ENCODE measurements around the gene SF3A2.

The SF3A2 gene

GRCh38 chr19:2254064-2254872, 17.6 kb downstream of the SF3A2 start:
- peak; percentile 64 for TF ChIP-seq CTCF (IDR thresholded peaks at IDR 0.05; ENCODE audit: low read length, missing control alignments)
- H3K4me3 ChIP-seq (replicated peaks; ENCODE audit: low read depth, low read length), result no peak overlapping the region
- peak; percentile 49 for DNase-seq (ENCODE audit: low read depth)

DNA sequence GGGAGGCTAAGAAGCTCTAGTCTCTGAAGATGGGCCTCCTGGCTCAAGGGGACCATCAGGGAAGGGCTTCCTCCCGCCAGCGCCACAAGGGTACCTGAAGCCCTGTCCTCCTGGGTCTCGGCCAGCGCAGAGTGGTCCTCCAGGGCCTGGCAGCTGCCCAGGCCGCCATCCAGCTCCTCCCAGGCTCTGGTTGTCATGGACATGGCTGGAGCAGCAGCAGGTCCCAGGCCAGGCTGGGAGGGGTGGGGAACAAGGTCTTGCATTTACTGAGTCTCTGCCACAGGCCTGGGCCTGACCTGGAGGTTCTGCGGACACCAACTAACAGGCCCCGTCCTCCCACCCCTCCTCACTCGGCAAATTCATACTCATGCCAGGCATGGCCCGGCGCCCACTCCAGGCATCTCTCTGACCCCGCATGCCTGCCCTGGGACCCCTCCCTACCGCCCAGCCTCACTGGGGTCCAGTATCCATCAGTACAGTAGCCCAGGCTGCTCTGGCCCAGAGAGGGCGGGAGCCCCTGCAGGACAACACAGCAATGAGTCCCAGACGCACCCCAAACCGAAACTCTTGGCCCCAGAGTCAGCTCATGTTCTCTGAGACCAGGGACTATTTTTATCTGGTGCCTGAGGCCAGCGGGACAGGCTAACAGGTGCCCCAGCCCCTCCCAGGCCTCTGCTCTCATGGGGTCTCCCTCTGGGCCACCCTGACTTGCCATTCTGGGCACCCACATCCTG, 18.7 kb downstream of the SF3A2 start:
- H3K4me3 ChIP-seq (replicated peaks; ENCODE audit: low read depth, low read length), result no peak overlapping the region
- TF ChIP-seq CTCF (IDR thresholded peaks at IDR 0.05; ENCODE audit: low read length, missing control alignments), result no peak
- DNase-seq (ENCODE audit: low read depth), result no peak

DNA sequence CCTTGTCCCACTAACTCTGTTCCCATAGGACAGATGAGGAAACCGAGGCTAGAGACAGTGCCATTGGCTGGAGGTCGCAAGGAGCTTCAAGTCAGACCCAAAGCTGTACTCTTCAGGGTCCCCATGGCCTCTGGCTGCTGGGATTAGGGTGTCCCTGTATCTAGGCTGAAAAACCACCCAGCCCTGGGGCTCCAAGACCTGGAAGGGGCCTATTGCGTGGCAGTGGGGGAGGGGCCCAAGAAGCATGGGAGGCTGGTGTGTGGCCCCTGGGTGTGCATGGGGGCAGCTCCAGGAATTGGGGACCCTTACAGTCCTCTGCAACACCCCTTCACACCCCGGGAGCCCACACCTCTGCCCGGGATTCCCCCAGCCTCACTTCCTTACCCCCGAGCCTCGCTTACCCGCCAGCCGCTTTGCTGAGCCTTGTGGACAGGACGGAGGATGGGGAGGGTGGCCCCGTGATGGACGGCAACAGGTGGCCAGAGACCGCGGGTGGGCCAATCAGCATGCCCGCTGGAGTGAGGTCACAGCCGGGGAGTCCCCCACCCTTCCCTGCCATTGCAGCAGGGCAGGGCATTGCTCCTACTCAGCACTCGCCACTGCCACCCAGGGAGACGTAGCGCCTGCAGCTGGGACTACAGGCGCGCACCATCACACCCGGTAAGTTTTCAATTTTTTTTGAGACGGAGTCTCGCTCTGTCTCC, 19.5 kb downstream of the SF3A2 start, which contains the start of gene JSRP1:
Gene JSRP1, minus strand, starts transcription at position 436 of the 704 bp plus-strand sequence. CDS start 1,103 bp downstream, outside the sequence.
- no peak for TF ChIP-seq CTCF (IDR thresholded peaks at IDR 0.05; ENCODE audit: low read length, missing control alignments)
- no peak within 1 kb of the TSS for H3K4me3 ChIP-seq (replicated peaks; ENCODE audit: low read depth, low read length)
- DNase-seq (ENCODE audit: low read depth), result no peak

DNA sequence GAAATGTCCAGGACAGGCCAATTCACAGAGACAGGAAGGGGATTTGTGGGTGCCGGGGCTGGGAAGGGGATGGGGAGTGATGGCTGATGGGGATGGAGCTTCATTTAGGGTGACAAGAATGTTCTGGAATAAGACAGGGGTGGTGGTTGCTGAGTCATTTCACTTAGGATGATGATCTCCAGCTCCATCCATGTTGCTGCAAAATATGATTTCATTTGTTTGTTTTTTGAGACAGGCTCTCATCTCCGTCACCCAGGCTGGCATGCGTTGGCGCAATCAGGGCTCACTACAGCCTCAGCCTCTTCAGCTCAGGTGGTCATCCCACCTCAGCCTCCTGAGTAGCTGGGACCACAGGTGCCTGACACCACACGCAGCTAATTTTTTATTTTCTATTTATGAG, 22.7 kb downstream of the SF3A2 start:
- DNase-seq (ENCODE audit: low read depth), result no peak
- TF ChIP-seq CTCF (IDR thresholded peaks at IDR 0.05; ENCODE audit: low read length, missing control alignments), result no peak

GRCh38 chr19:2260341-2260805, 23.7 kb downstream of the SF3A2 start:
- no peak overlapping the region for H3K4me3 ChIP-seq (replicated peaks; ENCODE audit: low read depth, low read length)
- no peak for TF ChIP-seq CTCF (IDR thresholded peaks at IDR 0.05; ENCODE audit: low read length, missing control alignments)
- DNase-seq (ENCODE audit: low read depth), result no peak

More for the DNA sequence above, 22.7 kb downstream of the SF3A2 start:
- no peak overlapping the region for H3K4me3 ChIP-seq (replicated peaks; ENCODE audit: low read depth, low read length)

DNA sequence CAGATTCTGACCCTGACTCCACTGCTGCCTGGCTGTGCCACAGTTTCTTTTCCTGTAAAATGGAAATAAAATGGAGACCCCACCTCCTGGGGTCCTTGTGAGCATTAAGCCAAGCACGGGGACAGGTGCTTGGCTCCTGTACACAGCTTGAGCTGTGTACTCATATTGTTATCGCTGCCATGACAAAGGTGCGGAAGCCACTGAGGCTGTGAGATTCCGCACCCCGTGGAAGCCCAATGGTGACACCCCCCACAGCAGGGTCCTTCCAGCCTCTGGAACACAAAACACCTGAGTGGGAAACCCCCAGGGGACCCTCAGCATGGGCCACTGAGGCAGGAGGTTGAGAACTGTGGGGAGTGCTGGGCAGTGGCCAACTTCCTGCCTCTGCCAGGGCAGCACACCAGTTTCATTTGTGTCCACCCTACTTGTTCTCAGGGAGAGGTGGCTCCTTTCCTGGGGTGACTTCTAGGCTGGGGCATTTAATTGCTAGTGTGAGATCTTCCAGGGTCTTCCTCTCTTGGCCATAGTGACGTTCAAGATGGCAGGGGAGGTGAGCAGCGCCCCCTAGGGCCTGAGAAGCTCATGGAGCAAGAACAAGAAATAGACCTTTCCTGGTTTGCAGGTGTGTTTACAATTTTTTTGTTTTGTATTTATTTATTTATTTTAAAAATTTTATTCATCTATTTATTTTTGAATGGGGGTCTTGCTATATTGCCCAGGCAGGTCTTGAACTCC, 25.0 kb downstream of the SF3A2 start:
- peak; percentile 67 for TF ChIP-seq CTCF (IDR thresholded peaks at IDR 0.05; ENCODE audit: low read length, missing control alignments)
- DNase-seq (ENCODE audit: low read depth), result peak; percentile 38
- no peak overlapping the region for H3K4me3 ChIP-seq (replicated peaks; ENCODE audit: low read depth, low read length)

Measured in fibroblast of pulmonary artery (primary cell).